VCaP (cell line): ENCODE data around the gene MCM8.

ENCODE experiments used
- H3K27ac ChIP-seq: fragments of 450-650 bp; 2 replicates; pipeline ENCODE4 v1.5.1; 2017
- TF ChIP-seq, protein P1 (sequence below): fragments of 450-650 bp; conservative IDR thresholded peaks from 2 replicates; pipeline ENCODE4 v1.5.1; 2017; ENCODE audit warnings: mild to moderate bottlenecking, moderate library complexity

The MCM8 gene

DNA sequence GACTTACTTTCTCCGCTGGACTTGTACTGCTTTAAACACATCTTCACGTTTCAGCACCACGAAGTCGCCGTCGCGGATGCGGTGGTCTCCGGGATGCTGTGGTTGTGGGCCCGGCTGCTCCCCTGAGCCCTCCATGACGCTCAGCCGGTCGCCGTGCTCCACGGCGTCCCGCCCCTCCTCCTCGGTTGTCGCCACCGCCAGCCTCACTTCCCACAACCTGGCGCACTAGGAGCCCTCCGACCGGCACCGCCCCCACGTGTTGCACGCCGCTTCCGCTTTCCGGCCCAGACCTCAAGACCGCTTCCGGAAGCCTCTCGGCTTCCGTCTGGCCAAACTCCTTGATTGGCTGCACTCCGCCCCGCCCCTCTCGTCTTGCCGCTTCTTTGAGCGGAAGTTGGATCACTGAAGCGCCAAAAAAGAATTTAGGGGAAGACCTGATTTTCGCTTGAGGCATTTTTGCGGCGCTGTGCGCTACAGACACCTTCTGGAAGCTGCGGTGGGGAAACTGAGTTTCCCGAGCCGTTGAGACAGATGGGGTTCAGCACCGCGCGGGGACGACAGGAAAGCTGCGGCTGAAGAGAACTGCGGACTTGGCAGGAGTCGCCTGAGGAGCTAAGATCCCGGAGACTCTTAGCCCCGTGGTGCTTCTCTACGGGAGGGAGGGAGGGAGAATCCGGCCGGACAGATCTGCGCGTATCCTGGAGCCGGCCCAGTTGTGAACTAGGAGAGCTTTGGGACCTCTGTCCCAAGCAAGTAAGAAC, at the start of gene MCM8, which contains the start of gene TRMT6:
MCM8 (plus strand) TSS at position 382 of the 761 bp plus-strand sequence. CDS start 1,364 bp downstream, outside the sequence.
TRMT6 (minus strand) TSS at position 263 of the 761 bp plus-strand sequence; CDS start at position 135, 128 bp downstream.
- TF ChIP-seq, protein P1, sequence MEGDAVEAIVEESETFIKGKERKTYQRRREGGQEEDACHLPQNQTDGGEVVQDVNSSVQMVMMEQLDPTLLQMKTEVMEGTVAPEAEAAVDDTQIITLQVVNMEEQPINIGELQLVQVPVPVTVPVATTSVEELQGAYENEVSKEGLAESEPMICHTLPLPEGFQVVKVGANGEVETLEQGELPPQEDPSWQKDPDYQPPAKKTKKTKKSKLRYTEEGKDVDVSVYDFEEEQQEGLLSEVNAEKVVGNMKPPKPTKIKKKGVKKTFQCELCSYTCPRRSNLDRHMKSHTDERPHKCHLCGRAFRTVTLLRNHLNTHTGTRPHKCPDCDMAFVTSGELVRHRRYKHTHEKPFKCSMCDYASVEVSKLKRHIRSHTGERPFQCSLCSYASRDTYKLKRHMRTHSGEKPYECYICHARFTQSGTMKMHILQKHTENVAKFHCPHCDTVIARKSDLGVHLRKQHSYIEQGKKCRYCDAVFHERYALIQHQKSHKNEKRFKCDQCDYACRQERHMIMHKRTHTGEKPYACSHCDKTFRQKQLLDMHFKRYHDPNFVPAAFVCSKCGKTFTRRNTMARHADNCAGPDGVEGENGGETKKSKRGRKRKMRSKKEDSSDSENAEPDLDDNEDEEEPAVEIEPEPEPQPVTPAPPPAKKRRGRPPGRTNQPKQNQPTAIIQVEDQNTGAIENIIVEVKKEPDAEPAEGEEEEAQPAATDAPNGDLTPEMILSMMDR = no peak
- H3K27ac ChIP-seq = peak within 1 kb of the TSS; percentile 76

DNA sequence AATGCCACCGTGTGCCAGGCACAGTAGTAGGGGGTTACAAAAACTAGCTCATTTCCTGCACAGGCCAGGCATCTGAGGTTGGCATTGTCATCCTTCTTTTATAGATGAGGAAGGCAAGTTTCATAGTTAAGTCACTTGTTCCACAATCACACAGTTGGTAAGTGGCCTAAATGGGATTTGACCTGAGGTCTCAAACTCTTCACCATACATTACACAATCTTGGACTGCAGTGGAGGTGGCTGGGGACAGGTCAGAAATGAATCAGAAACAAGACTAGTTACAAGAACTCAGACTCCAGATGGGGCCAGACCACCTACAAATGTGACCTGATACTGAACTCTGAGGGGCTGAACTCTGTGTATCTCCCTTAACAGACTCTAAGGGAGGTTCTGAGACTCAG, 49.5 kb upstream of the MCM8 start:
- TF ChIP-seq, protein P1 = no peak
- no peak overlapping the region for H3K27ac ChIP-seq

DNA sequence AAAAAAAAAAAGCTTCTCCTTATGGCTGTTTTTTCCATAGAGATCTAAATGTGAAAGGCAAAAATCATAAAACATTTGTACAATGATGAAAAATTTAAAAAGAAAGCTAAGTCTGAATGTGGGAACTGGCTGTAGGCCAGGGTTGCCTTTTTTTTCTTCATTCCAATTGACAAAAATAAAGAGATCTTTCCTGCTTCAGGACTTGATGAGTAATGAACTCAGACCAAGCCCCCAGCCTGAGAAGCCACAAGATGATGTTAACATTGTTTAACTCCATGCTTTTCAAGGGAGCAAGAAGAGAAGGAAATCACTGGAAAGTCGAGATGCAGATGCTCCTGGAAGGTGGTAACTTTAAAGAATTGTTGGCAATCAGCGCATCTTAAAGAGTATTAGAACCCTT, 41.5 kb upstream of the MCM8 start:
- H3K27ac ChIP-seq = no peak overlapping the region
- TF ChIP-seq, protein P1 = no peak

DNA sequence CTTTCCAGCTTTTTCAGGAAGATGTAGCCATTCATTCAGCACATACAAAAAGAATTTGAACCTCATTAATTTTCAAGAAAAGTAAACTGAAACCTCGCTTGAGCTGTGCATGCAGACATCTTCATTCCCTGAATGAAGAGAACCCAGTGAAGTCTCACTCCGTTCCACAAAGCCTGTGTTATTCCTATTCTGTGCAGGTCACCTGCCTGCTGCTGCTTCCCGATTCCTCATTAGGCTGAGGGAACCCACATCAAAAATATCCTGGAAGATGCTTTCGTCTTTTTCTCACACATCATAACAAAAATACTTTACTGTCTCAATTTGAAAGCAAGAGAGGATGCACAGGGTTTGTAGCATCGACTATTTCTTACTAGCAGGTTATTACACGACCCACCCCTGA, 40.3 kb upstream of the MCM8 start:
- H3K27ac ChIP-seq = peak overlapping the region; percentile 92
- TF ChIP-seq, protein P1 = no peak

DNA sequence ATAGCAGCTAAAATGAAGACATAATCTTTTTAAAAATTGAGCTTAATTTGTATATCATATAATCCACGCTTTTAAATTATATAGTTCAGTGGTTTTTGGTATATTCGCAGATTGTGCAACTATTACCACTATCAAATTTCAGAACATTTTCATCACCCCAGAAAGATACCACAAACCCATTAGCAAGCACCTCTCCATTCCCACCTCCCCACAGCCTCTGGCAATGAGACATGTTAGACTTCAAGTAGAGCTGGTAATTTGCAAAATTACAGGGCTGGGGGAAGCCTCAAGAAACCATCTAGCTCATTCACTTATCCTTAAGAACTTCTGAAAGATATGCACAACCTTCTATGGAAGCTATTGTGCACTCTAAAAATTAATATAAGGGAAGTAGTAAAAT, 37.3 kb upstream of the MCM8 start:
- no peak overlapping the region for H3K27ac ChIP-seq
- TF ChIP-seq, protein P1 = no peak

DNA sequence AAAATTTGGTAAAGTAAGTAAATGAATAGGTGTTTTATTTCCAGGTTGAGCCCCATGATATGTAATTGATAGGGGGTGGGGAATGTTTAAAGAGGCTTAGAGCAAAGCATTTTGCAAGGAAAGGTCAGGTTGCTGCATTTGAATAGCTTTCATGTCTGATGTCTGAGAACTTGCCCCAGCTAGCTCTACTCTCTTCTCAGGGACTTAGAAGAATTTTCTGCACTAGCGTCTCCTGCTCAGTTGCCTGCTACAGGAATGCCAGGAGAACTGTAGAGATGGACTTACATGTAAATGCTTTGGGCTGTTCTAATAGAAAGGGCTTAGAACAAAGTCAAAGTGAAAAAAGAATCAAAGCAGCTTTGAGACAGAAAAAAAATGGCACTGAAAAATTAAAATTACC, 35.6 kb upstream of the MCM8 start:
- TF ChIP-seq, protein P1 = no peak
- H3K27ac ChIP-seq = no peak overlapping the region

DNA sequence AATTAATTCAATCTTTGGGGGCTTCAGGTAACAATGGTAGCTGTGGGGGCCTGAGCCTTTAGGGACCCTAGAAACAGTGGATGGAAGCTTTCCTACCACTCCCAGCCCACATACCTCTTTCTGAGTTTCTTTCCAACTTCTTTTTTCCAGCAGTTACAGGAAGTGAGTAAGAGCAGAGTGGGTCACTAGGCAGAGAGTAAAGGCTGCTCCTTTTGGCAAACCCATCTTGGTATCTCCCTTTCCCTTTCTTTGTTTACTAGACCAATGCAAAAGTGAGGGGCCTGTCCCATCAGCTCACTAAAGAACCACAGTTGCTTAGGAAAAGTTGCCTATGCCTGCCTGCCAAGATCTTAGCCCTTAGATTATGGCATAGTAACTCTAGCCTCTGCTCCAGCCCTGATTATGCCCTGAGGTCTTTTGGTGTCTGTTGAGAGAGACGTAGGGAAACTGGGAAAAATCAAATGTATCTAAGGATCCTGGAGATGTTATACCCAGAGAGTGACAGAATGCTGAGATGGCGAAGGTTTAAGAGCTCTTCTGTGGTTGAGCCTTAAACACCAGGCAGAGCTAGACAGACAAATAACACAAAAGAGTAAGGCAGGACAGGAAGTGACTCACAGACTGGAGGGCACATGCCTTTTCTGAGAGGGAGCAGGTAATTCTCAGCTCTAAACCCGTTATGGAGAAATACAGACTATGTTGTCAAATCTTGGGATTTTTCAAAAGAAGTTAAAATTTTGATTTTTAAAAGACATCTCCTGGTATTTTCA, 31.4 kb upstream of the MCM8 start:
- TF ChIP-seq, protein P1 = no peak
- no peak overlapping the region for H3K27ac ChIP-seq
